GM21526 (cell line): Measurements from ENCODE around the gene KIAA0232.

Experiments used
- ATAC-seq: cut with Tn5 transposase; IDR thresholded peaks from one replicate; pipeline ENCODE4 v1.9.1; 2021; ENCODE audit warnings: moderate library complexity; ENCODE audit not compliant: unreplicated experiment, low FRiP score

Gene KIAA0232

GRCh38 chr4:6840062-6840976, 57.8 kb downstream of the KIAA0232 start:
- no peak for ATAC-seq

- ATAC-seq: no peak
These were observed 62.5 kb downstream of the KIAA0232 start for GRCh38 chr4:6845027-6845426.

GRCh38 chr4:6845574-6845973, 63.0 kb downstream of the KIAA0232 start:
- ATAC-seq: no peak

- no peak for ATAC-seq
These were observed 64.7 kb downstream of the KIAA0232 start for GRCh38 chr4:6847178-6847577.

- ATAC-seq: no peak
These were observed 66.3 kb downstream of the KIAA0232 start for GRCh38 chr4:6848717-6849305.

GRCh38 chr4:6849691-6850090, 67.2 kb downstream of the KIAA0232 start:
- ATAC-seq: no peak

- no peak for ATAC-seq
These were observed 68.9 kb downstream of the KIAA0232 start for GRCh38 chr4:6851431-6851830.

GRCh38 chr4:6851962-6852361, 69.4 kb downstream of the KIAA0232 start:
- no peak for ATAC-seq

- ATAC-seq: no peak
These were observed 70.1 kb downstream of the KIAA0232 start for GRCh38 chr4:6852582-6852981.

GRCh38 chr4:6854098-6854744, 71.7 kb downstream of the KIAA0232 start:
- no peak for ATAC-seq

- ATAC-seq: peak; percentile 87
These were observed 73.3 kb downstream of the KIAA0232 start for GRCh38 chr4:6855692-6856297.

GRCh38 chr4:6856391-6856790, 73.9 kb downstream of the KIAA0232 start:
- ATAC-seq: no peak

GRCh38 chr4:6857009-6857882, 74.7 kb downstream of the KIAA0232 start:
- ATAC-seq: no peak

- no peak for ATAC-seq
These were observed 76.5 kb downstream of the KIAA0232 start for GRCh38 chr4:6858997-6859396.

- no peak for ATAC-seq
These were observed 77.0 kb downstream of the KIAA0232 start for GRCh38 chr4:6859543-6859942.

- ATAC-seq: no peak
These were observed 85.9 kb downstream of the KIAA0232 start for GRCh38 chr4:6868386-6868785.

GRCh38 chr4:6869944-6870343, 87.4 kb downstream of the KIAA0232 start:
- ATAC-seq: no peak

- no peak for ATAC-seq
These were observed 90.8 kb downstream of the KIAA0232 start for GRCh38 chr4:6873291-6873690.

GRCh38 chr4:6873792-6874461, 91.4 kb downstream of the KIAA0232 start:
- ATAC-seq: peak; percentile 73

- no peak for ATAC-seq
These were observed 92.5 kb downstream of the KIAA0232 start for GRCh38 chr4:6874981-6875380.
